SJSA1 (cell line): Measurements from ENCODE around the gene BID. TPM values are rescaled to one million over a fixed set of nuclear protein-coding genes. Genes with fewer than 3 reads are reported as not detected.

Experiments
- DNase-seq, 2 experiments: peaks; one replicate each; pipeline ENCODE4 v3.0.0-alpha.2; 2015 to 2020; ENCODE audit warnings: low spot score in 2 of 2, low read depth in 1 of 2
- H3K27ac ChIP-seq: fragments of 250-450 bp; sonication (Bioruptor Pico); 2 replicates; pipeline ENCODE4 v1.5.1; 2020; ENCODE audit warnings: mild to moderate bottlenecking, moderate library complexity
- H3K27me3 ChIP-seq: fragments of 250-450 bp; sonication (Bioruptor Pico); replicated peaks from 2 replicates; pipeline ENCODE4 v1.5.1; 2020; ENCODE audit warnings: mild to moderate bottlenecking, moderate library complexity
- H3K36me3 ChIP-seq: fragments of 250-450 bp; sonication (Bioruptor Pico); 2 replicates; pipeline ENCODE4 v1.5.1; 2020; ENCODE audit warnings: mild to moderate bottlenecking
- H3K4me1 ChIP-seq: fragments of 250-450 bp; sonication (Bioruptor Pico); replicated peaks from 2 replicates; pipeline ENCODE4 v1.6.1; 2021; ENCODE audit warnings: mild to moderate bottlenecking
- H3K4me3 ChIP-seq: fragments of 250-450 bp; sonication (Bioruptor Pico); 2 replicates; pipeline ENCODE4 v1.5.1; 2020; ENCODE audit warnings: mild to moderate bottlenecking
- H3K9me3 ChIP-seq: fragments of 250-450 bp; sonication (Bioruptor Pico); replicated peaks from 2 replicates; pipeline ENCODE4 v1.5.1; 2020; ENCODE audit warnings: mild to moderate bottlenecking
- total RNA-seq: library from RNA; depleted of rRNA; stranded (reverse); fragments of >200 nt; shearing (Covaris generic); gene quantifications from 2 replicates; pipeline ENCODE4 v1.2.3, GENCODE V29; 2014; rRNA removed

The BID gene
- total RNA-seq = 27.0 and 47.4 TPM in 2 replicates

DNA sequence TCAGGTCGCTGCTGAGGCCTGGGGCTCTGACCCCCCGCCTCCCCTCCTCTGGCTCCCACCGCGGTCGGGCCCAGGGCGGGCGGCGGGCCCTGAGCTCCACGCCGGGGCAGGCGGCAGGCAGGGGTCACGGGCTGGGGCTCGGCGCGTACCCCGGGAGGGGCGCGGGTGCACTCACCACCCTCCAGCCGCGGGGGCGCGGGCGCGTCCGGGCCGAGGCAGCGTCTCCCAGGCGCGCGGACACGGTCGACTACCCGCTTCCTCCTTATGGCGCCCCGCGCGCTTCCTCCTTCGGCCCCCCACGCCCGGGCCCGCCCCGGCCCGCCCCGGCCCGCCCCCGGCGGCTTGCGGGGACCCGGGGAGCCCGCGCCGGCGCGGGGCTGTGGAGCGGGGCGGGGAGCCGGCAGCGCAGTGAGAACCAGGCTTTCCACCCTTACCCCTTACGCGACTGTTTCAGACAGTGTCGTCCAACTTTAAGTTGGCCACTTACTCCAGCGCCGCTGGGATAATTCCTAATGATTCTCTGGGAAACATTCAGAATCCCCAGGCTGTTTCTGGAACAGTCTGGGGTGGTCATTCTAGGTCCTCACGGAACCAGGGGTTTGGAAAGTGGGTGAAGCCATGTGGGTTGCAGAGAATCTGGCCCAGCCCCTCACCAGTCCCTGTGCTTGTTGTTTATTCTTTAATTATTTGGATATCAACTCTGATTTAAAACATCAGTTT is at the start of gene BID:
BID (minus strand) TSS at position 264 of the 720 bp plus-strand sequence. CDS start 24,353 bp downstream, outside the sequence.
- Histone ChIP-seq H3K27me3 (no peaks in the 10 kb centered on the region), H3K4me1 (peaks cover 22% of the 10 kb centered on the region), H3K4me3 (peak within 1 kb of the TSS; percentile 73), H3K27ac (no peak within 1 kb of the TSS), H3K36me3 (no peaks in the 10 kb centered on the region), H3K9me3 (no peaks in the 10 kb centered on the region; the same call in 1 of the 2 replicates)
- no peak for DNase-seq

DNA sequence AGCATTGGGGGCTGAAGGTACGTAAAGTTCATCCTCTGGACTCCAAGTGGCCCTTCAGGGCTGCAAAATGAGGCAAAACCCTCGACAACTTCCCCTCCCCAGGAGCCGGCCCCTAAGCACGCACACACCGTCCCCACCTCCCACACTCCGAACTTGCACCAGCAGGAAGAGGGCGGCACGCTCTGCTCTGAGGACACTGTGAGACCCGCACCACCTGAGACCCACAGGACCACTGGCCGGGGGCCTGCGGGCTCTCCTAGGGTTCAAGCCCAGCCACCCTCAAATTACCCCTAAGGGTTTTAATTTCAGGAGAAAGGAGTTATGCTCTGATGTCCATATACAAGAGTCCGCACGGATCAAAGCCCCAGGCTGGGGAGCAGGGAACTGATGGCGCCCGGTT is 49.7 kb upstream of the BID start:
- no peaks in the 10 kb centered on the region for H3K27me3 ChIP-seq

DNA sequence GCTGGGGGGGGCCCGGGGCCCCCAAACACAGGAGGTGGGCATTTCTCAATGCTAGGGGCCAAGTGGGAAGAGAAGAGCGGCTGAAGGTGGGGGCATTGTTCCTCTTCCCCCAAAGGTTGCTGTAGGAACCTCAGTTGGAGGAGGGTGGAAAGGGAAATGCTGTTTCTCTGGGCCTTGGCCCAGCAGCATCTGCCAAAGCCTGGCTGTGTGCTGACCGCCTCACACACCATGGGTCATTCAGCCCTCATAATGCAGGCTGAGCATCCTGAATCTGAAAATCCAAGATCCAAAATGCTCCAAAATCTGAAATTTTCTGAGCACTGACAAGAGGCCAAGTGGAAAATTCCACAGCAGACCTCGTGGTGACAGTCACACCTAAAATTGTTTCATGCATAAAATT is 49.0 kb upstream of the BID start:
- Histone ChIP-seq H3K36me3 (peaks cover 44% of the 10 kb centered on the region), H3K27ac (no peak overlapping the region), H3K4me3 (no peak overlapping the region), H3K27me3 (no peaks in the 10 kb centered on the region), H3K9me3 (no peaks in the 10 kb centered on the region), H3K4me1 (no peaks in the 10 kb centered on the region)
- no peak for DNase-seq

More for the DNA sequence above, 49.7 kb upstream of the BID start:
- Histone ChIP-seq H3K4me3 (no peak overlapping the region), H3K4me1 (no peaks in the 10 kb centered on the region), H3K36me3 (peaks cover 46% of the 10 kb centered on the region), H3K27ac (no peak overlapping the region), H3K9me3 (no peaks in the 10 kb centered on the region)
- DNase-seq = no peak

DNA sequence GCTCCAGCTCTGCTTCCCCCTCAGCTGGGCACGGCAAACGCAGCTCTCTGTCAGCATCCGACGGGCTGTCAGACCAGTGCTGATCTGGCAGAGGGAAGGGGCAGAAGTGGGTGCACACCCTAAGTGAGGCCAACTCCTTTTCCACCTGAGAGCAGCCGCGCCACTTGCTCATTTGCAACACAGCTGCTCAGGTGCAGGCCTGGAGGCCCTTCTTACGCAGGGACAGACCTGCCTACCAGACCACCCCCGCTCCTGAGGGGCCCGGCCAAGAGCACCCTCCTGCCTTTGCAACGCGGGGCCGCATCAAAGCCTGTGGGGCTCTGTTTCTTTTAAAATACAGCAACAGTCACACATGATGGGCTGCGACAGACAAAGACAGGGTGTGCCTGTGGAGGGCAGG is 47.8 kb upstream of the BID start:
- H3K4me1 ChIP-seq = no peaks in the 10 kb centered on the region
- peaks cover 40% of the 10 kb centered on the region for H3K36me3 ChIP-seq
- no peak overlapping the region for H3K27ac ChIP-seq
- no peak overlapping the region for H3K4me3 ChIP-seq
- H3K9me3 ChIP-seq = no peaks in the 10 kb centered on the region
- no peak for DNase-seq
- no peaks in the 10 kb centered on the region for H3K27me3 ChIP-seq

DNA sequence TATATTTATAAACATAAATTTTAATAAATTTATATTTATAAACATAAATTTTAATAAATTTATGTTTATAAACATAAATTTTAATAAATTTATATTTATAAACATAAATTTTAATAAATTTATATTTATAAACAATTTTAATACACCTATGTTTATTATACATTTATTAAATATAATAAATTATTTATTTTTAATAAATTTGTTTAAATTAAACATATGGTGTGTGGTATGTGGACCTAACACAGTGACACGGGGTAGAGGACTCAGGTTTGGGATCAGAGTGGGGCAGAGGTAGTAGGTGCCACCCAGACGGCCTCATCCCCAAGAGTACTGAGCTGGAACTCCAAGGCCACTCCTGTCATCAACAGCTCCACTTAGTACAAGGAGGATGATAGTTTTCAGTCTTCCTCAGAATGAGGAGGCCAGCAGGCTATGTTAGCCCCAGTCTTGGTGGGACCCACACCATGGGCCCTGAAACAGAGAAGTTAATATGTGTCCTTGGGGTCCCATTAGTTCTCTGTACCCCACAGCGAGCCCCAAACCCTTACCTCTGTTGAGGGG is 46.7 kb upstream of the BID start:
- H3K27me3 ChIP-seq = no peaks in the 10 kb centered on the region
- no peaks in the 10 kb centered on the region for H3K9me3 ChIP-seq
- H3K4me3 ChIP-seq = no peak overlapping the region
- H3K36me3 ChIP-seq = peaks cover 40% of the 10 kb centered on the region
- H3K27ac ChIP-seq = no peak overlapping the region
- no peak for DNase-seq
- H3K4me1 ChIP-seq = no peaks in the 10 kb centered on the region

DNA sequence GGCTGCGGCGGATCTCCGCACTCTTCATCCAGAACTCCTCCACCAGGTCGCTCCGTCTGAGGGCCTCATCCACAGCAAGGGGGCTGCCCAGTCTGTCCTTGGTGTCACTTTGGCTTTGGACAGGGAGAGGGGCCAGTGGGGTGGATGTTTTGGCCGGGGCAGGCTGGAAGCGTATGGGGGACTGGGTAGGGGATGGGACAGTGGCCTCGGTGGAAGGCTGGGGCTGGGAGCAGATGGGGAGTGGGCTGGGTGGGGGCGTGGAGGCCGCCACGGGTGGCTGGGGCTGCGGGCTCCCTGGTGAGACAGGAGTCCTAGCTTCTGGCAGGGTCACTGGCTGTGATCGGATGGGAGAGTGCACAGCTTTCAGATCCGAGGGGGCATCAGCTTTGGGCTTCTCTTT is 44.4 kb upstream of the BID start:
- Histone ChIP-seq H3K9me3 (no peaks in the 10 kb centered on the region), H3K27ac (no peak overlapping the region), H3K36me3 (peaks cover 51% of the 10 kb centered on the region), H3K4me1 (no peaks in the 10 kb centered on the region), H3K4me3 (no peak overlapping the region), H3K27me3 (no peaks in the 10 kb centered on the region)
- no peak for DNase-seq

DNA sequence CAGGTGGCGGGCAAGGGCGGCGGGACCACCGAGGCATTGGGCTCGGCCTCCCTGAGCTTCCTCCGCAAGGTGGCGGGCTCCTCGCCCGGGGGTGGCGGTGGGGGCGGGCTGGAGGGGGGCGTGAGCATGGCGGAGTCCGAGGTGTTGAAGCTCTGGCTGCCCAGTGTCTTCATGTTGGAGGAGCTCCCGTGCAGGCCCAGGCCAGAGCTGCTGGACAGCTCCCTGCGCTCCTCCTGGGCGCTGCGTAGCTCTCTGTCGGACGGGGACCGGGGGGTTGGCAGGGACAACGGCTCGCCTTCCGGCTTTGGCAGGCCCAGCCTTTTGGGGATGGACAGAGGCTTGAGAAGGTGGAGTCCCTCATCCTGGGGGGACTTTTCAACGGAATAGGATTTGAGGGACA is 43.9 kb upstream of the BID start:
- Histone ChIP-seq H3K36me3 (peaks cover 51% of the 10 kb centered on the region), H3K27ac (no peak overlapping the region), H3K4me1 (no peaks in the 10 kb centered on the region), H3K4me3 (no peak overlapping the region), H3K27me3 (no peaks in the 10 kb centered on the region), H3K9me3 (no peaks in the 10 kb centered on the region)
- DNase-seq = no peak

DNA sequence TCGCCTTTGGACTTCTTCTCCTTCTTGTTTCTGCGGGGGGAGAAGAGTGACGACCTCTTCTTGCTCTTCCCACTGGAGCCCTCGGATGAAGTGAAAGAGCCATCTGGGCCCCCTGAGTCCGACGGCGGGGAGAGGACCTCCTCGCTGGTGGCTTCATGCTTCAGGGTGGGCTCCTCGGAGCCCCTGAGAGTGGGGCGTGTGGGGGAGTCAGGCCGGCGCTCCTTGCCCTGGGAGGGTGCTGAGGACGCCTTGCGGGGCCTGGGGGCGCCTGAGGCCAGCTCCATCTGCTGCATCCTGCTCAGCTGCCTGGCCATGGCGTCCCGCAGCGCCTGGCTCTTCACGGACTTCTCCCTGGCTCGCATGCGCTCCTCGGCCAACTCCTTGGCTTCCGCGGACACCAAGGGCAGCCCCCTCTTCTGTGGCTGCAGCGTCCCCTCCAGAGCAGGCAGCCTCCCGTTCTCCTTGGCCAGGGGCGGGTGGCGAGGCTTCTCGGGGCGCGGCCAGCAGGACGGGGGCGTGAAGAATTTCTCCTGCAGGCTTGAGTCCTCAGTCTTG is 43.3 kb upstream of the BID start:
- Histone ChIP-seq H3K9me3 (no peaks in the 10 kb centered on the region), H3K27me3 (no peaks in the 10 kb centered on the region)
- DNase-seq = no peak

DNA sequence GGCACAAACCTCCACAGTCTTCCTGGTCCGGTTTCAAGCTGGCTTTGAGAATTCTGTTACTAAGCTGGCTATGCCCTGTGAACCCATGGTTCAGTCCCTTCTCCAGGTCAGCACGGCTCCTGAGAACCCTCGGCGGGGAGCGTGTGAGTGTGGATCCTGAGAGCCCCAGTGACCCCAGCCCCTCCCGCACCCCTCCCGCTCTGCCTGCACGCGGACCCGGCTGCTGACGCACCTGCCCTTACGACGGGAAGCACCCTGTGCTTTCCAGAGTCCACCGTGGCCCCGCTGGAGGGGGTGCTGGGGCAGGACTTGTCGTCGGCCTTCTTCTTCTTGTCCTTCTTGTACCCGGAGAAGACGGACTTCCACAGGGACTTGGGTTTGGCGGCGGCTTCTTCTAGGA is 42.8 kb upstream of the BID start:
- H3K27ac ChIP-seq = no peak overlapping the region
- DNase-seq = no peak
- H3K27me3 ChIP-seq = no peaks in the 10 kb centered on the region
- peaks cover 53% of the 10 kb centered on the region for H3K36me3 ChIP-seq
- H3K9me3 ChIP-seq = no peaks in the 10 kb centered on the region
- H3K4me1 ChIP-seq = no peaks in the 10 kb centered on the region
- no peak overlapping the region for H3K4me3 ChIP-seq

More for the DNA sequence above, 43.3 kb upstream of the BID start:
- Histone ChIP-seq H3K36me3 (peaks cover 51% of the 10 kb centered on the region), H3K4me3 (no peak overlapping the region), H3K27ac (no peak overlapping the region), H3K4me1 (no peaks in the 10 kb centered on the region)

DNA sequence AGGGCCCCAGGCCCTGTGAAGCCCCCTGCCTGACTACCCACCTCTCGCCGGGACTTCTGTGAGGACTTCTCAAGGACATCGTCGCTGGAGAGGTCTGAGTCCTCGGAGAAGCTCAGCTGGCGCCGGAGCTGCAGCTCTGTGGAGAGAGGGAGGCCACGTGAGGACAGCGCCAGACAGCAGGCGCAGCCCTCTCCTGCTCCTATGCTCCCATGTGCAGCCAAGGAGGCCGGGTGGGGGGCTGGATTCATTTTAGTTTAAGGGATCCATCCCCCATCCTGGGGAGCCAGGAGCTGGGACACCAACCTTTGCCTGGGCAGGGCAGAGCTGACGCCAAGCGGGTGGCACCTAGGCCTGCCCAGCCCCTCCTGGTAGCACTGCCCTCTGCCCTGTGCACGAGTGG is 42.4 kb upstream of the BID start:
- Histone ChIP-seq H3K27ac (no peak overlapping the region), H3K4me1 (no peaks in the 10 kb centered on the region), H3K36me3 (peaks cover 52% of the 10 kb centered on the region), H3K9me3 (no peaks in the 10 kb centered on the region), H3K4me3 (no peak overlapping the region), H3K27me3 (no peaks in the 10 kb centered on the region)
- no peak for DNase-seq

DNA sequence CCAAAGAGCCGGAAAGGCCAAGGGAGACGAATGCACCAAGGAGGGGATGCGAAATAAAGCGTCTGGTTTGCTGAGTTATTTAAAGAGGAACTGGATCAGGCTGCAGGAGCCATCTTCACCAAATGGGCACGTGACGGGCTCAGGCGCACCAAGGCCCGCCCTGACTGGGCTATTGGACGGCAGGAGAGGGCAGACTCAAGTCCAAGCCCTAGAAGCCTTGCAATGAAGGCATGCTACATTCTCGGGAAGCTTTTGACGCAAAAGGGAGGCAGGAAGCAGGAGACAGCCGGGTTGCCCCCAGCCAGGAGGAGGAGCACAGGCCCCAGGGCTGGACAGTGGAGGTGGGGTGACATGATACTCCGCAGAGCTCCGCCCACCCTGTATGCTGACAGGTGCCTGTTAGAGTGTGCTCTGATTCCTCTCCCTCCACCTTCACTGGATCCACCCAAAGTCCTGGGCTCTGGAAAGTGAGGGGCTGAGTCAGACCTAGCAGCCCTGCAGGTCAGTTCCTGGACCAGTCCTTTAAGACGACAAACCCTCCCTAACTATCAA is 41.5 kb upstream of the BID start:
- Histone ChIP-seq H3K9me3 (no peaks in the 10 kb centered on the region), H3K27me3 (no peaks in the 10 kb centered on the region), H3K4me1 (no peaks in the 10 kb centered on the region), H3K36me3 (peaks cover 46% of the 10 kb centered on the region), H3K27ac (no peak overlapping the region), H3K4me3 (no peak overlapping the region)
- no peak for DNase-seq

DNA sequence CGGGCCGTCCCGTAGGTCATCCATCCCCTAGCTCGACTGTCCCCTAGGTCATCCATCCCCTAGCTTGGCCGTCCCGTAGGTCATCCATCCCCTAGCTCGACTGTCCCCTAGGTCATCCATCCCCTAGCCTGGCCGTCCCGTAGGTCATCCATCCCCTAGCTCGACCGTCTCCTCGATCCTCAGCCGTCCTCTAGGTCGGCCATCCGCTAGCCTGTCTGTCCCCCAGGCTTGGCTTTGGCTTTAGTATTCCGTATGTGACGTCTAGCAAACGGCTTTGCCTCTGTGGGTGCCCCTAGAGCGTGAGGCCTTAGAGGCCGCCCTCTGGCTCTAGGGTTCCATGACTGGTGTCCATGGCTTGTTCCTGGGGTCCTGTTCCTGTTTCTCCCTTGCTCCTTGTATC is 40.6 kb upstream of the BID start:
- Histone ChIP-seq H3K9me3 (no peaks in the 10 kb centered on the region), H3K4me3 (no peak overlapping the region), H3K27ac (no peak overlapping the region), H3K36me3 (peaks cover 48% of the 10 kb centered on the region), H3K27me3 (no peaks in the 10 kb centered on the region), H3K4me1 (no peaks in the 10 kb centered on the region)
- DNase-seq = no peak

DNA sequence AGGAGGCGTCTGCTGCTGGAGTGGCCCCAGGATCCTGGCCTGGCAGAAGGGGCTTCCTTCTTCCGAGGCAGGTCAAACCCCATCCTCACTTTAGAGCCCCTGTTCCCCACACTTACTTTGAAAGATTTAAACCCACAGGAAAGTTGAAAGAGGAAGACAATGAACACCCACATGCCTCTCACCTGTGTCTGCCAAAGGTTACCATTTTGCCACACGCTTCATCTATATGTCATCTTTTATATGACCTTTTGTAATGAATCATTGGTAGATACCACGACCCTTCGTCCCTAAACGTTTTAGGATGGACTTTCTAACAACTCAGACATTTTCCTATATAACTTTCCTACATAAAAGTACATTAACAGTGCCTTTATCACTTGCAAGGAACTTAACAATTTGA is 39.8 kb upstream of the BID start:
- no peaks in the 10 kb centered on the region for H3K9me3 ChIP-seq
- H3K4me1 ChIP-seq = no peaks in the 10 kb centered on the region
- no peak for DNase-seq
- H3K4me3 ChIP-seq = no peak overlapping the region
- no peak overlapping the region for H3K27ac ChIP-seq
- H3K27me3 ChIP-seq = no peaks in the 10 kb centered on the region
- H3K36me3 ChIP-seq = peaks cover 49% of the 10 kb centered on the region

DNA sequence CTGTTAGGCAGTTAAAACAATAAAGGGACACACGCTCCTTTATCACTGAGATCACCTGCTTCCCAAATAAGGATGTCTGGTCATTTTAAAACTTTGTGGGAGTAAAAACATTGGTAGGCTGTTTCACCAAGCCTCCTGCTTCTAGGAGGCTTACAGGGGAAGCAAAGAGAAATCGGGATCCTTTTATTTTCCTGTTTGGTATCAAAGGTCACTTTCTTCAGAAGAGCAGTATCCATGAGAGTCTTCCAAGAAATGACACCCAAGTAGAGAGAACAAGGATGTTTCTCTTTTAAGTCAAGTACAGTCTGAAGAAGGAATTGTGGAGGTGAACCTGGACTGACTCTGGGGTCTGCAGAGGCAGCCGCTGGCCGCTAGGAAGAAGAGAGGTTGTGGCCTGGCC is 36.9 kb upstream of the BID start:
- Histone ChIP-seq H3K4me3 (no peak overlapping the region), H3K27me3 (no peaks in the 10 kb centered on the region), H3K27ac (no peak overlapping the region), H3K4me1 (no peaks in the 10 kb centered on the region), H3K9me3 (no peaks in the 10 kb centered on the region), H3K36me3 (peaks cover 55% of the 10 kb centered on the region)
- no peak for DNase-seq
